ENCODE data around the gene CDC6.
A peak's percentile ranks its signal among the peaks of the same experiment; 100 is the strongest.

Gene CDC6

GRCh38 chr17:40307001-40307730, 19.5 kb downstream of the CDC6 start:
- H3K9me3 ChIP-seq (ENCODE audit: control insufficient read depth, low read length), result no peaks in the 10 kb centered on the region
- H3K4me1 ChIP-seq (ENCODE audit: control insufficient read depth, insufficient read depth, low read length), result peaks cover 63% of the 10 kb centered on the region
- no peaks in the 10 kb centered on the region for H3K27me3 ChIP-seq (ENCODE audit: control insufficient read depth, insufficient read depth, low read length)
- no peaks in the 10 kb centered on the region for H3K36me3 ChIP-seq (ENCODE audit: control insufficient read depth, insufficient read depth, low read length)
- peak overlapping the region; percentile 29 for H3K9ac ChIP-seq (ENCODE audit: low read length)
- H3K4me3 ChIP-seq (ENCODE audit: low read length), result no peak overlapping the region

DNA sequence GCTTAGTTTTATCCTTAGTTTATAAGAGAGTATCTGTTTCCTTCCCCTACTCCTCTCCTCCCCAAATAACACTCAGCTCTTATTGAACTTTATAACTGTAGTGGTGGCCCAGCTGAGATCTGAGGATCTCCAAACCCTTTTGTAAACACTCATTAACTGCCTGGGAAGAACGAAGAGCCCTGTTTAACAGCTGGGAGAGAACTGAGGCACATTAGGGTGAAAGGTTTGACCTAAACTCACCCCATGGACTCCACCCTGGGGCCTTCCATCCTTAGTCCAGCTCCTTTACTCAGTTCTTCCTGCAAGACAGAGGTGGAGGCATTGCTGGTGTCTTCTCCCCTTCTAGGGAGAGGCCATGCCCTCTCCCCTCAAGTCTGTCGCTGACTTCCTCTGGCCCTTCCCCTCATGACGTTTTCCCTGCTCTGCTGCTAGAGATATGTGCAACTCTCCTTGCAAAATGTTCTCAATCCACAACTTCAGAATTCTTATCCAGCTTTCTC, 20.1 kb downstream of the CDC6 start:
- Histone ChIP-seq H3K9me3 (ENCODE audit: control insufficient read depth, low read length) (no peaks in the 10 kb centered on the region), H3K4me1 (ENCODE audit: control insufficient read depth, insufficient read depth, low read length) (peaks cover 70% of the 10 kb centered on the region), H3K4me3 (ENCODE audit: low read length) (no peak overlapping the region), H3K9ac (ENCODE audit: low read length) (peak overlapping the region; percentile 29), H3K36me3 (ENCODE audit: control insufficient read depth, insufficient read depth, low read length) (no peaks in the 10 kb centered on the region), H3K27me3 (ENCODE audit: control insufficient read depth, insufficient read depth, low read length) (no peaks in the 10 kb centered on the region)

DNA sequence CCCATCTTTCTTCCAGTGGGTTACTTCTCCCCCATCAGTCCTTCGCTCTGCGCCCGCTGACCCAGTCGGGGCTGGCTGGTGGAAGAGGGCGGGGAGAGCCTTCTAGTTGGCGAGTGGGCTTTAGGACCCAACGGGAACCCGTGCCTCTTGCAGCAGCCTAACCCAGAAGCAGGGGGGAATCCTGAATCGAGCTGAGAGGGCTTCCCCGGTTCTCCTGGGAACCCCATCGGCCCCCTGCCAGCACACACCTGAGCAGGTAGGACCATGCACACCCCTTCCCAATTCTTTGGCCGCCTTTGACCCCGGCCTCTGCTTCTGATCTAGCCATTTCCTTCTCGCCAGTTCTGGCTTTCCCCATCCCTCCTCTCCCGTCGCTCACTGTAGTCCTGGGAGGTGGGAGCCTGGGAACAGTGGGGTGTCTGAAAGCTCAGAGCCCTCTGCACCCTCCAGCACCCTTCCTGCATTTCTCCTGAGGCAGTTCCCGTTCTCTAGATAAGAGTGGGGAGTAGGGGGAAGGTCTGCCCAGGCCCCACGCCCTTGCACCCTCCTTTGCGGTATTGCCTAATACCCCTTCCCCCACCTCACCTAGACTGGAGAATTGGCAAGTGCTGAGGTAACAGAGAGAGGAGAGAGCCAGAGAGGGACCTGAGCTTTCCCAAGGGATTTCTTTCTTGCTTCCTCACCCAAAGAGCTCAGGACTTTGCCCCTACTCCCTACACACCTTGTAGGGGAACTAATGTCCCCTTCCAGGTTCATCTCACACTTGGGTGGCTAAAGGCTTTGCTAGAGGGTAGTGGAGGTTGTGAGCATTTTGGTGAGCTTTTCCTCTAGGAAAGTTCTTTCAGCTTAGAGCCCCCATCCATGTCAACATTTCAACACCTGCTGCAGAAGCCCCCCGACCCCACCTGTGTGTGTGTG, 21.6 kb downstream of the CDC6 start, which contains the start of gene RARA:
RARA (plus strand) TSS at position 150 of the 918 bp plus-strand sequence. CDS start 22,039 bp downstream, outside the sequence.
- Histone ChIP-seq H3K27me3 (ENCODE audit: control insufficient read depth, insufficient read depth, low read length) (no peaks in the 10 kb centered on the region), H3K4me3 (ENCODE audit: low read length) (peak within 1 kb of the TSS; percentile 76), H3K36me3 (ENCODE audit: control insufficient read depth, insufficient read depth, low read length) (no peaks in the 10 kb centered on the region), H3K4me1 (ENCODE audit: control insufficient read depth, insufficient read depth, low read length) (peaks cover 79% of the 10 kb centered on the region), H3K9ac (ENCODE audit: low read length) (peak within 1 kb of the TSS; percentile 69), H3K9me3 (ENCODE audit: control insufficient read depth, low read length) (no peaks in the 10 kb centered on the region)

GRCh38 chr17:40309949-40310510, 22.4 kb downstream of the CDC6 start:
- Histone ChIP-seq H3K9me3 (ENCODE audit: control insufficient read depth, low read length) (no peaks in the 10 kb centered on the region), H3K36me3 (ENCODE audit: control insufficient read depth, insufficient read depth, low read length) (no peaks in the 10 kb centered on the region), H3K4me3 (ENCODE audit: low read length) (peak overlapping the region; percentile 76), H3K27me3 (ENCODE audit: control insufficient read depth, insufficient read depth, low read length) (no peaks in the 10 kb centered on the region), H3K4me1 (ENCODE audit: control insufficient read depth, insufficient read depth, low read length) (peaks cover 85% of the 10 kb centered on the region), H3K9ac (ENCODE audit: low read length) (peak overlapping the region; percentile 69)

DNA sequence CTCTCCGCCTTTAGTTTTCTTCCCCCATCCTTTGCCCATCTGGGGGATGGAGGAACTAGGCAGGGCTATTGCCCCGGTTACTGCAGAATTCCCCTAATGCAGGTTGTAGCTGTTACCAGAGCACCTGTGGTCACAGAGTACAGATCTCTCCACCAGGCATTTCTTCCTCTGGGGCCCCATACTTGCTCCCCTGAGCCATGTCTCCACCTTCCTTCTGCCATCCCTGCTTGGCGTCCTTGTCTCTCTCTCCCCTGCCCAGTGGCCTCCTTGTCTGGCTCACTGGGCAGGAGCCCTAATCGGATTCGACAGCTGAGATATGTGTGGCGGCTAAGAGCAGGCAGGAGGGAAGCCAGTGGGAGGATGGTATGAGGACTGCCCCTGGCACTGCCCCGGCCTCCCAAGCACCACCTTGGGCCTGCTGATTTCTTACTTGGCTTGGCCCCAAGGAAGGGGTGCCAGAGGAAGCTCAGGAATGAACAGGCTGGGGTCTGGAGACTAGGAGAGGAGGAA, 23.3 kb downstream of the CDC6 start:
- Histone ChIP-seq H3K9me3 (ENCODE audit: control insufficient read depth, low read length) (no peaks in the 10 kb centered on the region), H3K9ac (ENCODE audit: low read length) (peak overlapping the region; percentile 69), H3K36me3 (ENCODE audit: control insufficient read depth, insufficient read depth, low read length) (no peaks in the 10 kb centered on the region), H3K27me3 (ENCODE audit: control insufficient read depth, insufficient read depth, low read length) (no peaks in the 10 kb centered on the region), H3K4me3 (ENCODE audit: low read length) (peak overlapping the region; percentile 10), H3K4me1 (ENCODE audit: control insufficient read depth, insufficient read depth, low read length) (peaks cover 94% of the 10 kb centered on the region)

- Histone ChIP-seq H3K9me3 (ENCODE audit: control insufficient read depth, low read length) (no peaks in the 10 kb centered on the region), H3K27me3 (ENCODE audit: control insufficient read depth, insufficient read depth, low read length) (no peaks in the 10 kb centered on the region), H3K4me3 (ENCODE audit: low read length) (no peak overlapping the region), H3K4me1 (ENCODE audit: control insufficient read depth, insufficient read depth, low read length) (peaks cover 97% of the 10 kb centered on the region), H3K9ac (ENCODE audit: low read length) (peak overlapping the region; percentile 18), H3K36me3 (ENCODE audit: control insufficient read depth, insufficient read depth, low read length) (no peaks in the 10 kb centered on the region)
Measured at GRCh38 chr17:40311575-40311974, 23.9 kb downstream of the CDC6 start.

DNA sequence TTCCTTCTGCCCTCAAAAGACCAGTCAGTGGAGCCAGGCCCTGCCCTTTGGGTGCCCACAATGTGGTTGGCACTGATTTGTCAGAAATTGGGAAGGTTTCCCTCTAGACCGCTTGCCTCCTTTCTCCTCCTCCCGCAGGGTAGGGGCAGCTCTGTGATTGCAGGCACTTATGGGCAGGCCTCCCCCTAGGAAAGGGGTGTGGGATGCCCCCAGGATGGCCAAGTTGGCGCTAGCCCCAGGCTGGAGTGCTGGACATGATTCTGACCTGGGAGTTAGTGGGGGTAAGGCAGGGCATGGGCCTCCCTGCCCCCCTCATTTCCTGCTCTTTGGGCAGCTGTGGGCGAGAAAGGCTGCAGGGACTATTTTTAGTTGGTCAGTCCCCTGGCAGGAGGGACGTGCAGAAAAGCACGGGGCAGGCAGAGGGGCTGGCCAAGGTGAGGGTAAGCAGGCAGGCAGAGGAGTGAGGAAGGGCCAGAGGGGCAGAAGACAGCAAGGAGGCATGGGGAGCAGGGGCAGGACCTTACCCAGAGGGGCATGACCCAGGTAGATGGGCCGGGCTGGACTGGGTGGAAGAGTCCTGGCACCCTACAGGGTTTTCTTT, 24.6 kb downstream of the CDC6 start:
- Histone ChIP-seq H3K9ac (ENCODE audit: low read length) (no peak overlapping the region), H3K27me3 (ENCODE audit: control insufficient read depth, insufficient read depth, low read length) (no peaks in the 10 kb centered on the region), H3K36me3 (ENCODE audit: control insufficient read depth, insufficient read depth, low read length) (no peaks in the 10 kb centered on the region), H3K9me3 (ENCODE audit: control insufficient read depth, low read length) (no peaks in the 10 kb centered on the region), H3K4me1 (ENCODE audit: control insufficient read depth, insufficient read depth, low read length) (peaks cover 97% of the 10 kb centered on the region), H3K4me3 (ENCODE audit: low read length) (no peak overlapping the region)

DNA sequence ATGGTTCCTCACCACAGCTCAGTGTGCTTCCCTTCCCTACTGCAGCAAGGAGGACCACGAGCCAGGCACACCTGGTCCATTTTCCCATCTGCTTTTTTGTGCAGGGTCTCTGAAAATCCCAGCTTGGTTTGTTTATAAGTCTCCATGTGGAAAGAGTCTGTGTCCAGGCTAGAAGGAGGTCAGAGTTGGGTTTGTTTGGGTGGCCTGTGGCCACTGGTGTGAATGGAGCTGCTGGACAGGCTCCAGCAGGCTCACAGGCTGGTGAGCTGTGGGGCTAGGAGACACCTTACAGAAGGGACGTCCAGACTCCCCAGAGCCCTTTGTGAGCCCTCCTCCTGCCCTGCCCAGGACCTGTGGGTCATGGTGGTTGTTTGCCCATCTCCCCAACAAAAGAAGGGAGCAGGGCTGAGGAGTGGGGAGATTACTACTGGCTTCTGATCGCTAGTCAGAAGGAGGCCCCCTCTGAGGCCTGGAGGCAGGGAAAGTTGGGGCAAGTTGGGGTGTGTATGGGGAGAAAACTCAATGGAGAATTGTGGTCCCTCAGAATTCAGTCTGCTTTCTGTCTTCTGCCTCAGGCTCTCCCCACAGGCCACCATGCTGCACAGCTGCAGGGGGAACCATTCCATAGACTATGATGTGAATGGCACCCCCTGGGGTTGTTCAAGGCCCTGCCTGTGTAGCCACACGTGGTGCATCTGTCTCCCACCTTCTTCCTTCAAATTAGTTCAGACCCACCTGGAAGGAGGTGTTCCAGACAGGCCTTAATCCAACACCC, 25.4 kb downstream of the CDC6 start:
- no peaks in the 10 kb centered on the region for H3K36me3 ChIP-seq (ENCODE audit: control insufficient read depth, insufficient read depth, low read length)
- peaks cover 94% of the 10 kb centered on the region for H3K4me1 ChIP-seq (ENCODE audit: control insufficient read depth, insufficient read depth, low read length)
- no peak overlapping the region for H3K9ac ChIP-seq (ENCODE audit: low read length)
- no peaks in the 10 kb centered on the region for H3K27me3 ChIP-seq (ENCODE audit: control insufficient read depth, insufficient read depth, low read length)
- no peak overlapping the region for H3K4me3 ChIP-seq (ENCODE audit: low read length)
- no peaks in the 10 kb centered on the region for H3K9me3 ChIP-seq (ENCODE audit: control insufficient read depth, low read length)

- Histone ChIP-seq H3K9ac (ENCODE audit: low read length) (peak overlapping the region; percentile 13), H3K4me1 (ENCODE audit: control insufficient read depth, insufficient read depth, low read length) (peaks cover 90% of the 10 kb centered on the region), H3K36me3 (ENCODE audit: control insufficient read depth, insufficient read depth, low read length) (no peaks in the 10 kb centered on the region), H3K27me3 (ENCODE audit: control insufficient read depth, insufficient read depth, low read length) (no peaks in the 10 kb centered on the region), H3K4me3 (ENCODE audit: low read length) (no peak overlapping the region), H3K9me3 (ENCODE audit: control insufficient read depth, low read length) (no peaks in the 10 kb centered on the region)
Measured at GRCh38 chr17:40313668-40314583, 26.2 kb downstream of the CDC6 start.

DNA sequence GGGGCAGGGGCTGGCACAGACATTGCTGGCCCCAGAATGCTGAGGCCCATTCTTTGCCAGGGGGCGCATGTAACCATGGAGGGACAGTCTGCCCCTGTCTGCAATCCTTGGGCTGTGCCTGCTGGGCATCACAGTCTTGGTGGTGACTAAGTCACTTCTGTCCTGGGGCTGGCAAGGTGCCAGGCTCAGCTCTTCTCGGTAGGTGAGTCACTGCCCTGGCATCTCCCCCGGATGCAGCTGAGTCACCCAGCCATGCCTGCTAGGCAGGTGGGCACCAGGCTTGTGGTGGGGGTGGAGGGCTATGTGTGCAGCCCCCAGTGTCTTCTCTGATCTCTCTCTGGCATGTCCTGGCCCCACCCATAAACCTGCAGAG, 26.9 kb downstream of the CDC6 start:
- H3K36me3 ChIP-seq (ENCODE audit: control insufficient read depth, insufficient read depth, low read length), result no peaks in the 10 kb centered on the region
- no peaks in the 10 kb centered on the region for H3K27me3 ChIP-seq (ENCODE audit: control insufficient read depth, insufficient read depth, low read length)
- peak overlapping the region; percentile 13 for H3K9ac ChIP-seq (ENCODE audit: low read length)
- no peak overlapping the region for H3K4me3 ChIP-seq (ENCODE audit: low read length)
- H3K9me3 ChIP-seq (ENCODE audit: control insufficient read depth, low read length), result no peaks in the 10 kb centered on the region
- peaks cover 88% of the 10 kb centered on the region for H3K4me1 ChIP-seq (ENCODE audit: control insufficient read depth, insufficient read depth, low read length)

Measured in mucosa of stomach (tissue), 1 donor.